ENCODE data around the gene PQBP1.
A peak's percentile ranks its signal among the peaks of the same experiment; 100 is the strongest.

Gene PQBP1

GRCh38 chrX:48908600-48908999, 10.9 kb downstream of the PQBP1 start:
- peaks cover 30% of the 10 kb centered on the region for H3K4me1 Mint-ChIP-seq
- H3K27ac Mint-ChIP-seq: peak overlapping the region; percentile 49
- peaks cover 25% of the 10 kb centered on the region for H3K36me3 Mint-ChIP-seq
- H3K4me3 Mint-ChIP-seq: no peak overlapping the region
- no peaks in the 10 kb centered on the region for H3K9me3 Mint-ChIP-seq
- CTCF ChIA-PET: interaction anchor here (1.4 kb wide), 1 partner anchor 38 kb away, joined by 3 read pairs; no protein-coding TSS in a partner anchor
- peaks cover 8% of the 10 kb centered on the region for H3K27me3 Mint-ChIP-seq
- DNase-seq: no peak

GRCh38 chrX:48909703-48910294, 12.1 kb downstream of the PQBP1 start:
- DNase-seq: peak; percentile 26
- peaks cover 8% of the 10 kb centered on the region for H3K27me3 Mint-ChIP-seq
- H3K36me3 Mint-ChIP-seq: peaks cover 30% of the 10 kb centered on the region
- no peaks in the 10 kb centered on the region for H3K9me3 Mint-ChIP-seq
- no peak overlapping the region for H3K4me3 Mint-ChIP-seq
- CTCF ChIA-PET: no interaction called here
- peak overlapping the region; percentile 92 for H3K27ac Mint-ChIP-seq
- H3K4me1 Mint-ChIP-seq: peaks cover 42% of the 10 kb centered on the region

- Mint-ChIP-seq H3K27me3 (peaks cover 8% of the 10 kb centered on the region), H3K4me1 (peaks cover 52% of the 10 kb centered on the region), H3K9me3 (no peaks in the 10 kb centered on the region), H3K4me3 (peak overlapping the region; percentile 94), H3K27ac (peak overlapping the region; percentile 92), H3K36me3 (peaks cover 42% of the 10 kb centered on the region)
- CTCF ChIA-PET: interaction anchor here (1.8 to 1.9 kb wide), 2 partner anchors 27 to 32 kb away, joined by 7 to 12 read pairs; no protein-coding TSS in a partner anchor
- no peak for DNase-seq
These were observed 13.2 kb downstream of the PQBP1 start for GRCh38 chrX:48910926-48911411.

- DNase-seq: peak; percentile 92
- H3K27me3 Mint-ChIP-seq: peaks cover 8% of the 10 kb centered on the region
- H3K9me3 Mint-ChIP-seq: no peaks in the 10 kb centered on the region
- peaks cover 48% of the 10 kb centered on the region for H3K36me3 Mint-ChIP-seq
- peak within 1 kb of the TSS; percentile 92 for H3K27ac Mint-ChIP-seq
- CTCF ChIA-PET: interaction anchor here (1.1 to 1.9 kb wide), 4 partner anchors 20 to 31 kb away, joined by 6 to 12 read pairs (median 6); no protein-coding TSS in a partner anchor
- H3K4me3 Mint-ChIP-seq: peak within 1 kb of the TSS; percentile 94
- H3K4me1 Mint-ChIP-seq: peaks cover 52% of the 10 kb centered on the region
These were observed 13.9 kb downstream of the PQBP1 start, which contains the start of gene SLC35A2 for GRCh38 chrX:48911412-48912182. Gene SLC35A2, minus strand, starts transcription at chrX:48911646. Its CDS starts 10 bp downstream, at chrX:48911636.

- H3K4me1 Mint-ChIP-seq: peaks cover 52% of the 10 kb centered on the region
- H3K27ac Mint-ChIP-seq: peak overlapping the region; percentile 92
- peaks cover 65% of the 10 kb centered on the region for H3K36me3 Mint-ChIP-seq
- CTCF ChIA-PET: no interaction called here
- H3K27me3 Mint-ChIP-seq: peaks cover 8% of the 10 kb centered on the region
- no peaks in the 10 kb centered on the region for H3K9me3 Mint-ChIP-seq
- DNase-seq: no peak
- H3K4me3 Mint-ChIP-seq: peak overlapping the region; percentile 94
These were observed 16.1 kb downstream of the PQBP1 start for GRCh38 chrX:48913605-48914366.

GRCh38 chrX:48914593-48915493, 17.1 kb downstream of the PQBP1 start:
- H3K9me3 Mint-ChIP-seq: no peaks in the 10 kb centered on the region
- no peak for DNase-seq
- H3K36me3 Mint-ChIP-seq: peaks cover 69% of the 10 kb centered on the region
- peak overlapping the region; percentile 94 for H3K4me3 Mint-ChIP-seq
- peaks cover 55% of the 10 kb centered on the region for H3K4me1 Mint-ChIP-seq
- peak overlapping the region; percentile 95 for H3K27ac Mint-ChIP-seq
- CTCF ChIA-PET: interaction anchor here (1.5 to 2.3 kb wide), 2 partner anchors 22 to 32 kb away, joined by 6 to 9 read pairs; no protein-coding TSS in a partner anchor
- H3K27me3 Mint-ChIP-seq: peaks cover 8% of the 10 kb centered on the region

GRCh38 chrX:48917139-48918001, 19.6 kb downstream of the PQBP1 start:
- Mint-ChIP-seq H3K36me3 (peaks cover 82% of the 10 kb centered on the region), H3K9me3 (no peaks in the 10 kb centered on the region), H3K27me3 (no peaks in the 10 kb centered on the region), H3K4me1 (peaks cover 57% of the 10 kb centered on the region), H3K4me3 (peak overlapping the region; percentile 94), H3K27ac (peak overlapping the region; percentile 95)
- CTCF ChIA-PET: interaction anchor here (0.7 to 2.3 kb wide), 4 partner anchors 10 to 29 kb away, joined by 3 to 9 read pairs (median 3); no protein-coding TSS in a partner anchor
- DNase-seq: peak; percentile 92

GRCh38 chrX:48918301-48918642, 20.5 kb downstream of the PQBP1 start:
- CTCF ChIA-PET: interaction anchor here (0.9 kb wide), 1 partner anchor 19 kb away, joined by 3 read pairs; no protein-coding TSS in a partner anchor
- no peak for DNase-seq
- no peaks in the 10 kb centered on the region for H3K9me3 Mint-ChIP-seq
- peaks cover 80% of the 10 kb centered on the region for H3K36me3 Mint-ChIP-seq
- peak overlapping the region; percentile 94 for H3K4me3 Mint-ChIP-seq
- H3K4me1 Mint-ChIP-seq: peaks cover 57% of the 10 kb centered on the region
- H3K27me3 Mint-ChIP-seq: no peaks in the 10 kb centered on the region
- peak overlapping the region; percentile 95 for H3K27ac Mint-ChIP-seq

- H3K4me1 Mint-ChIP-seq: peaks cover 53% of the 10 kb centered on the region
- H3K36me3 Mint-ChIP-seq: peaks cover 76% of the 10 kb centered on the region
These were observed 21.1 kb downstream of the PQBP1 start, which contains the start of gene PIM2 for GRCh38 chrX:48918643-48919340. Gene PIM2, minus strand, starts transcription at chrX:48919024. Its CDS starts 190 bp downstream, at chrX:48918834.

GRCh38 chrX:48919360-48919841, 21.7 kb downstream of the PQBP1 start:
- H3K27me3 Mint-ChIP-seq: no peaks in the 10 kb centered on the region
- peak overlapping the region; percentile 94 for H3K4me3 Mint-ChIP-seq
- H3K27ac Mint-ChIP-seq: peak overlapping the region; percentile 95
- DNase-seq: peak; percentile 57
- H3K9me3 Mint-ChIP-seq: no peaks in the 10 kb centered on the region
- peaks cover 53% of the 10 kb centered on the region for H3K4me1 Mint-ChIP-seq
- CTCF ChIA-PET: interaction anchor here (3.6 kb wide), 1 partner anchor 18 kb away, joined by 24 read pairs; no protein-coding TSS in a partner anchor
- peaks cover 76% of the 10 kb centered on the region for H3K36me3 Mint-ChIP-seq

More at GRCh38 chrX:48918643-48919340, 21.1 kb downstream of the PQBP1 start, which contains the start of gene PIM2:
- Mint-ChIP-seq H3K9me3 (no peaks in the 10 kb centered on the region), H3K27me3 (no peaks in the 10 kb centered on the region), H3K4me3 (peak within 1 kb of the TSS; percentile 94), H3K27ac (peak within 1 kb of the TSS; percentile 95)
- CTCF ChIA-PET: interaction anchor here (3.6 kb wide), 1 partner anchor 19 kb away, joined by 24 read pairs; no protein-coding TSS in a partner anchor
- peak; percentile 94 for DNase-seq

- Mint-ChIP-seq H3K36me3 (peaks cover 71% of the 10 kb centered on the region), H3K4me3 (peak overlapping the region; percentile 94), H3K27me3 (no peaks in the 10 kb centered on the region), H3K27ac (peak overlapping the region; percentile 95), H3K4me1 (peaks cover 49% of the 10 kb centered on the region), H3K9me3 (no peaks in the 10 kb centered on the region)
- peak; percentile 56 for DNase-seq
- CTCF ChIA-PET: interaction anchor here (3.6 kb wide), 1 partner anchor 17 kb away, joined by 24 read pairs; no protein-coding TSS in a partner anchor
These were observed 22.4 kb downstream of the PQBP1 start for GRCh38 chrX:48919947-48920717.
